Eye (tissue), 1 donor: ENCODE measurements around the gene SMAD1.

Experiments
- DNase-seq: peaks from one replicate; pipeline ENCODE4 v3.0.0-alpha.2; 2015

The SMAD1 gene

DNA sequence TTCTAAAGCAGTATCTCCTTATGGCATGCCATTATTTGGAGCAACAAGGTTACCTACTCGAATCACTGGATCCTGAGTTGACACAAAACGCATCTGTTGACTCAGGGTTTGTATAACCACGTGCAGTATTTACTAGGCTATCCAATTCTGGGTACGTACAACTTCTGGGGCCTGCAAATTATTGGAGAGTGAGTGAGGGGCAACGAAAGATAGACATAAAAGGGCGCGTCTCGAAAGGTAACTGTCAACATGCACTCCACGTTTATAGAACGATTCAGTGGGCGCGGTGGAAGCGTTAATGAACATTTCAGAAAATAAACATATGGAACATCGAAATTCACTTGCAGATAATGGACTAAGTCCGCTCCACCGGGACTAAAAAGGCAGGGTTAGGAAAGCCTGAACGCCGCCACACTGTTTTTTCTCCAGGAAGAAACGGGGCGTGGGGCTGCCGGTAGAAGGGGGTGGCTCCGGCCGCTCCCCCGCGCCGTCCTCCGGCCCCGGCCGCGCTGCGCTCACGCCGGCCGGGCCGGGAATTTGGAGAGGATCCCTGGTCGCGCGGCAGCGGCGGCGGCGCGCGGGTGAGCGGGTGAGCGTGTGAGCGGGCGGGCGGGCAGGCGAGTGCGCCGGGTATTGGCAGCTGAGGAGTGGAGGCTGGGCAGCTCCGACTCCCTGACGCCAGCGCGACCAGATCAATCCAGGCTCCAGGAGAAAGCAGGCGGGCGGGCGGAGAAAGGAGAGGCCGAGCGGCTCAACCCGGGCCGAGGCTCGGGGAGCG lies at the start of gene SMAD1:
TSS of gene SMAD1 (plus strand) at position 690 of the 778 bp plus-strand sequence. CDS start 32,761 bp downstream, outside the sequence.
- peak; percentile 93 for DNase-seq

DNA sequence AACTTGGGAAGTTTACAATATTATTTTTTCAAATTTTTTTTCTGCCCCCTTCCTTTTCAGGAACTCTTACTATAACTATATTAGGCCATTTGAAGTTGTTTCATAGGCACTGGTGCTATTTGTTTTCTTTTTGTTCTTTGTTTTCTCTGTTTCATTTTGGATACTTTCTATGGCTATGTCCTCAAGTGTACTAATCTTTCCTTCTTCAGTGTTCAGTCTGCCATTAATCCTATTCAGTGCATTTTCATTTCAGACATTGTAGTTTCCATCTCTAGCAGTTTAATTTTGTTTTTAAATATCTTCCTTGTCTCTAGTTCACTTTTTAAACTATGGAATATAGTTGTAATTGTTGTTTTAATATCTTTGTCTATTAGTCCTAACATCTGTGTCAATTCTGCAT lies 48.0 kb upstream of the SMAD1 start:
- DNase-seq: no peak

DNA sequence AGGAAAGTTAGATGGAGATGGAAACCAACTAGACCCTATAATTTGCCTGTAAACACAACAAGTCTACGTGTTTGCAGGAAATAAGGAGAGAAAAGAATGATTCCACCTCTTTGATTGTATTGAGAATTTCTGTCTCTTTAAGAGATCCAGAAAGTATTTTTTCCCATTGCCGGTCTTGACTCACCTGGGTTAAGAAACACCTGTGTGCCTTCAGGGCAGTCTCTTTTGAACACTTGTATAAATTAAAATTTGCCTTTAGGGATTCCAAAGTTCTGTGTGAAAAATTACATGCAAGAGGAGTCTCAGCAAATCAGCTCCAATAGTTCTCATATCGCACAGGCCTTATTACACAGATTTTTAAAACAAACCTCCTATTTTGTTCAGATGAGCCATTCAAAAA lies 46.0 kb upstream of the SMAD1 start:
- DNase-seq: no peak

DNA sequence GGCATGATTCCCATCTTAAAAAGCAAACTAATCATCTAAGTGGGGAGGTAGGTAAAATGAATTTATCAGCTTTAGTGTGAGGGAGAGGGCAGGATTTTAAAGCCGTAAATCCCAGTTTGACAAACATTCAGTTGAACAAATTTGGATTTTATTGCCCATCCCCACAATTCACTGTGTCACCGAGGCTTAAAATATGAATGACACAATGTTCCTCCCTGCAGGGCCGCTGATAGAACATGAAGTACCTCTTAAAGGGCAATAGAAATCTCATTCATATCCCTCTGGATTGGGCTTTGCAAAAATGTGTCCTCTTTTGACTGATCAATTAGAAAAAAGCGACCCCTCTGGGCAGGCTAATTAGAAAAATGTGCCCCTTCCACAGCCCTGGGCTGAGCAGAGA lies 45.5 kb upstream of the SMAD1 start:
- DNase-seq: no peak

GRCh38 chr4:145436796-145437195 lies 44.9 kb upstream of the SMAD1 start:
- peak; percentile 21 for DNase-seq

GRCh38 chr4:145437466-145437865 lies 44.2 kb upstream of the SMAD1 start:
- no peak for DNase-seq

DNA sequence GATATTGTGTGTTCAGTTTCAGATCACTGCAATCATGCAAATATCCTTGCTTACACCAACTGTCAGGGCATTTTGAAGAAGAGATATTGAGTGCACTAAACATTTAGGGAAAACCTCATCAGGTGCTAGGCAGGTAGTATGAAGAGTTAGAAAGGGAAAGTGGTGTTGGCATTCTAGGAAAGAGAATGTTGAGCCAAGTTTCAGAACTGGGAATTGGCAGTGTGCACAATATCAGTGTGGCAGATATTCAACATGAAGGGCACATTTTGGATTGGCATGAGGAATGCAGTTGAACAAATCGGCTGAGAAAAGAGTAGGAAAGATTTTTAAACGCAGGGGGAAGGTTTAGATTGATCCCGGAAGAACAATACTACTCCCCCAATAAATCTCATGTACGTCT lies 43.4 kb upstream of the SMAD1 start:
- no peak for DNase-seq

GRCh38 chr4:145440292-145441007 lies 41.2 kb upstream of the SMAD1 start:
- peak; percentile 23 for DNase-seq

DNA sequence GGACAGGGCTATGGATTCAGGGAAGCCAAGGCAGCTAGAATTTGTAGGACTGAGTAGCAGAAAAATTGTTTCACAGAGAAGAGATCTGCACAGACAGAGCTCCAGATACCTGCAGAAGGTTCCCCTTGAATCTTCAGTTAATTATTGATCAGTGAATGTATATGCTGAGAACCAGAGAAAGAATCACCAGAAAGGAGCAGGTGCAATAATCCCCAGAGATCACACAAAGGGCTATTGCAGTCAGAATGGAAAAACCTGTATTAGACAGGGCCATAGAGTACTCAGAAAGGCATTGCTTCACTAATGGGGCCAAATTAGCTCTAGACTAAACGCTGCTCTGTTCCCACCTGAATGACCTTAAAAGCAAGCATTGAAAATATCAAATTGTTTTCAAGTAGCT lies 35.5 kb upstream of the SMAD1 start:
- DNase-seq: no peak

GRCh38 chr4:145451895-145452294 lies 29.8 kb upstream of the SMAD1 start:
- DNase-seq: no peak

GRCh38 chr4:145452447-145453162 lies 29.0 kb upstream of the SMAD1 start:
- DNase-seq: no peak

GRCh38 chr4:145453163-145453520 lies 28.5 kb upstream of the SMAD1 start:
- DNase-seq: no peak

DNA sequence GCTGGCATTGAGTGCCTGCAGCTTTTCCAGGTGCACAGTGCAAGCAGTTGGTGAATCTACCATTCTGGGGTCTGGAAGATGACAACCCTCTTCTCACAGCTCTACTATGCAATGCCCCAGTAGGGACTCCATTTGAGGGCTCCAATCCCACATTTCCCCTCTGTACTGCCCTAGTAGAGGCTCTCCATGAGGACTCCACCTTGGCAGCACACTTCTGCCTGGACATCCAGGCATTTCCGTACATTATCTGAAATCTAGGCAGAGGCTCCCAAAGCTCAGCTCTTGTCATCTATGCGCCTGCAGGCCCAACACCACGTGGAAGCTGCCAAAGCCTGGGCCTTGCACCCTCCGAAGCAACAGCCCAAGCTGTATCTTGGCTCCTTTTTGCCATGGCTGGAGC lies 8.4 kb upstream of the SMAD1 start:
- no peak for DNase-seq

DNA sequence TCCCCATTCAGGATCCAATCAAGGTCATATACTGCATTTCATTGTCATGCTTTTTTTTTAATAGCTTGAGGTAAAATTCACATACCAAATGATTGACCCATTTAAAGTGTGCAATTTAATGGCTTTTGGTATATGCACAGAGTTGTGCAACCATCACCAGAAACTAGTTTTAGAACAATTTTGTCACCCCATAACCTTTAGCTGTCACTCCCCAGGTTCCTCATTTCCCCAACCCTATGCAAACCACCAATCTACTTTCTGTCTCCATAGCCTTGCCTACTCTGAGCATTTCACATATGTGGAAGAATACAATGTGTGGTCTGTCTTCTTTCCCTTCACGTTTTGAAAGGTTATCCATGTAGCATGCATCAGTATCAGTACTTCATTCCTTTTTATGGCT lies 1.4 kb upstream of the SMAD1 start:
- no peak for DNase-seq

DNA sequence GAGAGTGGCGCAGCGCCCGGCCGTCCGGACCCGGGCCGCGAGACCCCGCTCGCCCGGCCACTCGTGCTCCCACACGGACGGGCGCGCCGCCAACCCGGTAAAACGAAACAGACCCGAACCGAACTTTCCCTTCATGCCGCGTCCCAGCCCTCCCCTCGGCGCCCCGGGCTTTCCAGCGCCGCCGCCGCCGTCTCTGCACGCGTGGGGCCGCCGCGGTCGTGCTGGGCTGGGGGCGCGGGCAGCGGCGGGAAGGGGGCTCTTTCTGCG lies 222 bp downstream of the SMAD1 start:
- no peak for DNase-seq

GRCh38 chr4:145482209-145483037 lies 770 bp downstream of the SMAD1 start:
- peak; percentile 93 for DNase-seq

DNA sequence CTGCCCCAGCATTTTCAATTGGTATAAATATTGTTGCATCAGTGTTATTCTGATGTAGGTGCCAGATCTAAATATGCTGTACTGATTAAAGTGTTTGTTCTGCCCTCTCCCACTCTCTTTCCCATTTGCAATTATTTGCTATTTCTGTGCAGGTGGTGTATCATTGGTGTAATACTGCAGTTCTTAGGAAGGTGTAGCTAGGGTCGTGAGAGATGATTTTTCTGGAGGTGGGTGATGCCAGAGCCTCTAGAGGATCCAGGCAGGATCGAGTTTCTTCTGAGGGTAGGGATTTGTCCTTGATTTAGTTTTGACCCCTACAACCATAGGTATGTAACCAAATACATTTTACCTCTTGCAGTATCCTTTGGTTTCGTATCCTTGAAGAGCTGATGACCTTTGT lies 1.9 kb downstream of the SMAD1 start:
- DNase-seq: peak; percentile 55

DNA sequence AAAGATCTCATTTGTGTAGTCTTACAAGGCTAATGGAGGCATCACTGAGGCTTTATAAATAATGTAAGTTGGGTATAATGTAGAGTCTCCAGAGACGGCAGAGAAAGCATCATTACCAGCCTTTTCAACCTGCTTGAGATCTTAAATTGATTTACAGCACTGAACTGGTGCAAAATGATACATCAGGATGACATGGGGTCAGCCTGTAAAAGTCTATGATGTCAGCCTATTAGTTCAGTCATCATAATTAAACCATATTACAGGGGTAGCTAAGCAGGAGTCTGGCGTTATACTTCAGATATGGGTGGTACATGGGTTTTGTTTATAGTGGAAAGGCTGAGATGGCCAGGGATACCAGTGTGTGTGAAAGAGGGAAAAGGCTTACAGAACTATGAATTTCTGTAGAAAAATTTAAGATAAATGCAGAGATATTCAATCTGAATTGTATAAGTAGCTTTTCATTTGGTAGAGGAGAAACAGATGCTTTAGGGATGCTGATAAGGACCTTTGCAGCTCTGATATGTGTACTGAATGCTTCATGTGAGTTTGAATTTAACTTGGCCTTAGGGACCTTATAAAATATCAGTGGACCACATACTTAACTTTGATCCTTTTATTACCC lies 2.7 kb downstream of the SMAD1 start:
- DNase-seq: peak; percentile 77

DNA sequence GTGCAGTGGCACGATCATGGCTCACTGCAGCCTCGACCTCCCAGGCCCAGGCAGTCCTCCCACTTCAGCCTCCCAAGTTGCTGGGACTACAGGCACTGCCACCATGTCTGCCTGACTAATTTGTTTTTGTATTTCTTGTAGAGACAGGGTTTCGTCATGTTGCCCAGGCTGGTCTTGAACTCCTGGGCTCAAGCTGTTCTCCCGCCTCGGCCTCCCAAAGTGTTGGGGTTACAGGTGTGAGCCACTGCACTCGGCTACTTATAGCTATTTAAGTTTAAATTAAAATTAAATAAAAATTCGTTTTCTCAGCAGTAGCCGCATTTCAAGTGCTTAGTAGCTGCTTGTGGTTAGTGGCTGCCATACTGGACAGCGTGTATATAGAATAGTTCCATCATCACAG lies 3.5 kb downstream of the SMAD1 start:
- DNase-seq: no peak

DNA sequence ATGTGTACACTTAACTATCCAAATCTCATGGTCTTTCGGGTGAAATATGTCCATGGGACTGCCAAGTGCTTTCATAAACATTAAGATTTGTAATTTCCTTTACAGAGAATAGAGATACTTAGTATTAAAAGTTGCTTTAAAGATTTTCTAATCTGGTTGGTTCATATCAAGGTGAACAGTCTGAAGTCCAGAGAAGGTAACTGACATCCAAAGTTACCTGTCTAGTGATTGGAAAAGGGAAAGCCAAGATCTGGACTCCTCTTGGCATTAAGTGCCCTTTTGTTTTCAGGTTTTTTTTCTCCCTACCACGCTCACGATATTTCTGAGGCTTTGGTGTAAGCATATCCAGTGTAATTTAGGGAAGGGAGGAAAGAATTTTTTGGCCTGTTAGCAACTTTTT lies 5.0 kb downstream of the SMAD1 start:
- DNase-seq: no peak

GRCh38 chr4:145487631-145488030 lies 6.0 kb downstream of the SMAD1 start:
- no peak for DNase-seq

DNA sequence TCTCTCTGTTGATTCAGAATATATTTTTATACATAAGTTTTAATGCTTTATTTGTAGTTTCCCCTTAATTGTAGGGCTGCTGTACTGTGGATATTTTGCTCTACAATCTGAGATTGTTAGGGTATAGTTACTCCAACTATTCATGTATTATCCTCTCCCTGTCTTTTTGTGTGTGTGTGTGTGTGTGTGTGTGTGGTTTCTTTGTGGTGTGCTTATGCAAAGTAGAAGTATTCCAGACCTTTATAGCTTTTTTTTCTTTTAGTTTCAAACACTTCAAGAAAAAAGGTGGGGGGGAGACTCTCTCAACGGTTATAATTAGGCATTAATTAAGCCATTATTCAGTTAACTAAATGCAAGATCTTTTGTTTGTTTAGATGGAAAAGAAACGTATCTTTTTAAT lies 6.7 kb downstream of the SMAD1 start:
- DNase-seq: no peak

DNA sequence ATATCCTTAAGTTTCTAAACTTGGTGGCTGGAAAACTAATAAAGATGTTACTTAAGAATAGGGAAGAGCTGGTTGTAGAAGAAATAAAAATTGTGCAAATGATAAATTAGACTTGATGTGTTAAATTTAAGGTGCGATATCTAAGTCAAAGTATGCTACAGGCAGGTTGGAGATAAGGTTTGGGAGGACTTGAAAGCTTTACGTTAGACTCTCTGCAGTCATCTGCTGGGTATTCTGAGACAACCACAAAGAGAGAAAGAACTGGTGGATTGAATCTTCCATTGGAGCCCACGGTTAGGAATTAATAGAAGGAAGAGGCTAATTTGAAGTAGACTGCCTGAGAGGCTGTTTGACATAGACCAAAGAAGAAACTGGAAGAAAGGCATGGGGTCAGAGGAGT lies 7.9 kb downstream of the SMAD1 start:
- no peak for DNase-seq
